ENCODE results near the gene USP19.

- no peak for TF ChIP-seq CTCF (IDR thresholded peaks at IDR 0.05)
- TF ChIP-seq EZH2 (IDR thresholded peaks at IDR 0.05; ENCODE audit: borderline replicate concordance, insufficient read depth, low read depth, low read length, poor library complexity, severe bottlenecking), result no peak
These were observed 8.4 kb downstream of the USP19 start for GRCh38 chr3:49112262-49112661.
